HG02884 (cell line): Measurements from ENCODE around the gene CAPZA1.

Experiments
- ATAC-seq: cut with Tn5 transposase; IDR thresholded peaks from one replicate; pipeline ENCODE4 v1.9.1; 2021; ENCODE audit warnings: mild to moderate bottlenecking, moderate library complexity; ENCODE audit not compliant: unreplicated experiment

CAPZA1 gene

DNA sequence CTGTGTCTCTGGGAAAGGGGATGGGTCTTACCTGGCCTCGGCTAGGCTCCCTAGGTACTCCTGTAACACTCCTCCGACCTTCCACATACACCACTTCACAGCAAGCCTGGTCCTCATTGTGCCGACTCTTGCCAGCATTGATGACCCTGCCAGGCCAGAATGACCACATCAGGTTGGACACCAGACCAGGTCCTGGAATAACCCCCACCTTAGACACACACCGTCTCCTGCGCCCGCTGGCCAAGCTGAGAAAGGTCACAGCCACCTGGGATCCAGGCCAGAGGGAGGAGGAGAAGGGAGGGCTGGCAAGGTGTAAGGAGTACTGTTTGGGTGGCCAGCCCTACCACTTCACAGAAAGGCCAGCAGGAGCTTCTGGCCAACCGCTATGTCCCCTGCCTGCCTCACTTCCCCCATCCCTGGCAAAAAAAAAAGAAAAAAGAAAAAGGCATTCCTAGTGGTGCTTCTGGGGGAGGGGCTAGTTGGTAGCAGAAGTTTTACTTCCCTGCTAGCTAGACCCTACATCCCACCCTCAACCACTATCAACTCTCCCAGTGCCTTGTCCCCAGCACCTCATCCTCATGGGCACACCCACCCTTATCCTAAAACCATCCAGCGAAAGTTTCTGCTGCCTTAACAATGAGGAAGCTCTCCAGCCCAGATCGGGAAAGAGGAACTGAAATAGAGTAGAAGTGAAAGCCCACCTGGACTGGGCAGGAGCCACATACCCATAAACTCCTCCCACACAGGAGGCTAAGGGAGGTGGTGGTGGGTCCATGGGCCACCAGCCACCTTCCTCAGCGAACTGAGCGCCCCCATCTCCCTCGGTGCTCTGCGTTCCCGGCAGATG, 94.1 kb downstream of the CAPZA1 start:
- no peak for ATAC-seq

DNA sequence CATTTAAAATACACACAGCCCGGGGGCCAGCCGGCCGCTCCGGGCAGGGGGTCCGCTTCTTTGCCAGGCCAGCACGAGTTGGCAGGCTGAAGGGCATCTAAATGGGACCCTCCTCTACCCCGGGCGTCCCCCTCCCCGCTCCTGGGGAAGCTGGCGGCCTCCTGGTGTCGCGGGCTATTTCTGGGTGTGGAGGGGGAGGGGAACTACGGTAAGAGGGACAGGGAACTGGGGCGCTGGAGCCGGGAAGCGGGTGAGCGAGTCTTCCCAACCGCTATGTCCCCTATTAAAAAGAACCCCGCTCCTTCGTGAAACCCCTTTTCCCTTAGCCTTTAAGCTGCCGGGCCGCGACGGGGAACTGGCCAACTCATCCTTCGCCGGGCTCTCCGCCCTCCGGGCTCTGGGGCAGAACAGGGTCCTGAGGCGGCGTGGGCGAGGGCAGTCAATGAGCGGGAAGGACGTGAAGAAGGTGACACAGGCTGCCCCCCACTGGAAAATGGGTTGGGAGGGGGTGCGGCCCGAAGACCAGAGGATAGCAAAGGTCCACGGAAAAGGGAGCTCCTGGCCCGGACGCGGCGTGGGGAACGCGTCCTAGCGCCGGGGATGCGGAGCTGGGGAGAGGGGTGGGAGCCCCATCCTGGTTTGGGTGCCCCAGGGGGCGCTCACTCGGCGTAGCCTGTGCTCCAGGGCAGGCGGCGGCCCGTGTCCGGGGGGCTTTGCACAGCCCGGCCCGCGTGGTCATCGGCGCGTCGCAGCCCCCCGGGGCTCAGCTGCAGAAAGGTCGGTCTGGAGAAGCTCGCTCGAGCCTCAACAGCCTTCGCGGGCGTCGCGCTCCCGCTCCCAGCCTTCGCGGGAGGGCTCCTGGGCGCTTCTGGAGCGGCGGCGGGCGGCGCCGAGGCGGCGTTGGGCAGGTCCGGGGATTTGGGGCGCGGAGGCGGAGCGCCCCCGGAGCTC, 95.0 kb downstream of the CAPZA1 start:
- ATAC-seq = peak; percentile 1

DNA sequence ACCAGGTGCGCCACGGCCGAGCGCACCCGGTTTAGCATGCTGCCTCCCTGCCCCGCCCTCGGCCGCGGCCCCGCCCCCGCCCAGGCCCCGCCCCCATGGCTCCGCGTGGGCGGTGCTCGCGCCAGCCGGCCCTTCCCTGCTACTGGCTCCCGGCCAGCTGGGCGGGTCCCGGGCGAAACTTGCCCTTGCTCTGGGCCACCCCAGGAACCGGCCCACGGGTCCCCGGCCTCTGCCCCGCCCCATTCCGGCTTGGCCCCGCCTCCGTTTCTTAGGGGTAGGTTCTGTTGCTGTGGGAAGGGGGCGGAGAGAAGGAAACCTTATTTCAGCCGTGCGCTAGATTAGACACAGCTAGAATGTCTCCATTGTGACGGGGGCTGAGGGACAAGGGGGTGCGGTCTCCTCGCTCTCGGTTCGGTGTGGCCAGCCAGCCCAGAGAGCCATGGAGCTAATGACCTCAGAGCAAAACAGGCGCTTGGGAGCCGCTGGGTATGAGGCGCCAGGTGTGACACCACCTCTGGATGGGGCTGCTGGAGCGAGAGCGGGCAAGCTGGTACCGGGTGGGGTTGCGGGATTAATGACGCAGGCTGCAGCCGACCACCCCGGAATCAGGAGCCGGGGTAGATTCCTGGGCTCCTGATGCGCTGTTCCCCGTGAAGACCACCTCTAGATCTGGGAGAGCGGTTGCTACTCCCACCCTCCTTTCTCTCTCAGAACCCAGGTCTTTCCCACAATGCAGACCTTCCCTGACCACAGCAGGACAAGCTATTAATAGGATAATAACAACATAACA, 95.8 kb downstream of the CAPZA1 start, which contains the start of gene PPM1J:
Gene PPM1J (minus strand): TSS at position 69 of the 790 bp plus-strand sequence. CDS start 31 bp downstream, at position 38.
- peak; percentile 74 for ATAC-seq

DNA sequence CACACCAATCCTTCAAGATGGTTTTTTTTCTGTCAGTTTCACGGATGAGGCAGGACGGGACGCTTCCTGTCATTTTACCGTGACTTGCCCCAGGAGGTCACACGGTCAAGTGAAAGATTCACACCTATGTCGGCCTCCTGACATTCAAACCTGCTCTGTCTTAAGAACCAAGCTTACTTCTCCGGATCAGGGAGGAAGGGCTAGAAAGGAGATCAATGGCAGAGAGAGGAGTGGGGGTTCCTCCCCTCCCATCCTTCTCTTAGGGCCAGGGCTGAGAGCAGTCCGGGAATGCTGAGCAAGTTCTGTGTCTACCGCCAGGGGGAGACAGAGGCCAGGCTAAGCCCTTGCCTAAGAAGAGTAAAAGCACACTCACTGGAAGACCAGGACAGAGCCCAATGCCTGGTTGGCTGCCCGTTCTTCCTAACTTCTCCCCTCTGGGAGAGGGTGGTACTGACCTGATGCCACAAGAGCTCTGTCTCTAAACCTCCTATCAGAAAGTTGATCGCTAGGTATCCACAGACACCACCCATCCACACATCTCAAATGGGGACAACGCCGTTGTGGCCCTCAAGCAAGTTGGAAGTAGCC, 96.6 kb downstream of the CAPZA1 start:
- peak; percentile 38 for ATAC-seq

DNA sequence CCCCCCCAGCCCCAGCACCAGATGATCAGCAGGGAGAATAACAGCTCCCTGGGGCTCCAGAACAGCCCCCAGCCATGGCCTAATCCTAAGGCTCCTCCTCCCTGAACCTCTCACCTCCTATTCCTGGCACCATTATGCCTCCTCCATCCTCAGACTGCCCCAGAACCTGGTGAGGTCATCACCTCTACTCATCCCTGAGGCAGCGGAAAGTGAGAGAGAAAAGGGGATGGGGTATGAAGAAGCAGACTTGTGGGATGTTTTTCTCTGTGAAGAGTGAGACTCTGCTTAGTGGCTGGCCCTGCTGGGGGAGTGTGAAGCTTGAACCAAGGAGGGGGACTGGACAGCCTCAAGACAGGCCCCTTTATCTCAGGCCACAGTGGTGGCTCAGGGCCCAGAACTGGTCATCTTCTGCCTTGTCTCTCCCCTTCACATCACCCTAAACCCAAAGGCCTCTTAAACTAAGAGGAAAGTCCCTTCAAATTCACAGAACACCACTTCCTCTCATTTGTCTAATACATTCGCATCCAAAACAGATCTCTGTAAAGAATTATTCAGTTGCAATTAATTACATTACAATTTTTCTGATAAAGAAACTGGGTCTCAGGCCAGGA, 97.7 kb downstream of the CAPZA1 start:
- ATAC-seq = no peak

DNA sequence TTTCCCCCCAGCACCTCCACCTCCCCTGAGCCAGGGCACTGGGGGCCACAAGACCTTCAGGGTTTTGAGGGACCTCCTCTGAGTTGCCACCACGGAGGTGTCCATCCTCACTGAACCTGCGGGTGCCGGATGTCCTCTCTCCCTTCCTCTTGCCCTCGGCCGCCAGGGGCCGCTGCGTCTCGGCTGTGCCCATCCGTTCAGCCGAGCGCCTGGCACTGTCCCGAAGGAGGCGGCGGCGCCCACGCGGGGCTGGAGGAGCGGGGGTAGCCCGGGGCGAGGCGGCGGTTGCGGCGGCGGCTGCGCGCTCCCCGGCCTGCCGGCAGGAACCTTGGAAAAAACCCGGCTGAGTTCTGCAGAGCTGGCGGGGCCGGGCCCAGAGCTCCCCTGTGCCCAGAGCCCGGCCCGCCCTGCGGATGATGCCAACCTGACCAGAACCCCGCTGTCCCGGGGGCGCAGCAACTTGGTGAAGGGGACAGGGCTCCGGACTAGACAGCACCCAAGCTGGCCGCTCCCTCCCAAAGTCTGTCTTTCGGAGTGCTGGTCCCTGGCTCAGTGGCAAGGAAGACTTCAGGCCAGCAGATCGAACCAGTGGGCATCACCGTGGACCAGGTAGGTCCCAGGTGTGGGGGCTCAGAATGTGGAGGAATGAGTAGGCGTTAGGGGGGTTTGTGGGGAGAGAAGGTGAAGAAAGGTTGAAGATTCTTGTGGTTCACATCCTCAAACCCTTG, 99.2 kb downstream of the CAPZA1 start:
- no peak for ATAC-seq

DNA sequence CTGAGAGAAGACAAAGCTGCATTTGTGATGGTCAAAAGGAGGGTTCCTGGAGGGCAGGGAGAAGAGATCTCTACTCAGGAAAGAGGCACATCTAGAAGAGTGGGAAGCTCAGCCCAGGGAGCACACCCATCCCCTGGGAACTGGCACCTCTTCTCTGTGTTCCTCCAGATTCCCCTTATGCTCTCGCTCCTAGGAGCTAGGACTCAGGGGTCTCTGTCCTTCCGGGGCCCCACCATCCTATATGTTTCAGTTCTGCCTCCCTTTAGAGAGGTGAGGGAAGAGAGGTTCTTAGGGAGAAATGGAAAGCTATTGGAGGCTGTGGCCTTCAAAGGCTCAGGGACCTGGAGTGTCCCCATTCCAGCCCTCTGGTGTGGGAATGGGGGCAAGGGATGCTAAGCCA, 100.1 kb downstream of the CAPZA1 start:
- ATAC-seq = no peak

DNA sequence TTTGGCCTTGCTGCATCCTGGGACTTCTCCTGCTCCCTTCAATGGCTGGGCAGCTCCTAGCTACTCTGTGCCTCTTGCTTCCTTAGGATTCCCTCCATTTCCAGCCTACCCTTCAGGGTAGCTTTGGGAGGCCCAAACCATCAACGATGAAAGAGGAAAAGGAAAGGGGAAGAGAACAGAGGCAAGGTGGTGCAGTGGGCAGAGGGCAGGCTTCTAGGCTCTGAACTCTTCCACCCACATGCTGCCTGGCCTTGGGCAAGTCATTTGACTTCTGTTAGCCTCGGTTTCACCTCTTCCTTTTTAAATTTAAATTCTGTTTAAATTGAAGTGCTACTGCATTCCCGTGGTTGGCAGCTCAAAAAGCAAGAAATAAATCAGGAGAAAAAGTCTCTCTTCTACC, 101.2 kb downstream of the CAPZA1 start:
- ATAC-seq = no peak
